HepG2 (cell line): ENCODE data around the gene NAALAD2. TPM values are rescaled to one million over a fixed set of nuclear protein-coding genes. Genes with fewer than 3 reads are reported as not detected.

Source experiments
- ATAC-seq: fragments of 200-7000 bp; cut with Tn5 transposase; 3 replicates; pipeline ENCODE4 v1.9.1; 2020; ENCODE audit warnings: mild to moderate bottlenecking, moderate library complexity
- BruUV-seq: library from RNA; stranded (reverse); fragments of 400-500 nt; replicated peaks from 2 replicates; lab custom pipeline; 2021; lab: Mats Ljungman, UMichigan
- CTCF ChIA-PET: fragments of 300-600 bp; formaldehyde crosslinking; extraction: SDS; loops from one replicate; lab custom pipeline; 2021; ENCODE audit warnings: low total read pairs, inconsistent platforms, low intra/inter-chr PET ratio; lab: Yijun Ruan, JAX
- POLR2A ChIA-PET: fragments of 350-600 bp; sonication (Branson Sonifier 250); formaldehyde crosslinking; loops from one replicate; lab custom pipeline; 2020; ENCODE audit warnings: antibody characterized with exemption, inconsistent platforms; lab: Yijun Ruan, JAX
- DNase-seq: peaks from one replicate; pipeline ENCODE4 v3.0.0-alpha.2; 2015; ENCODE audit warnings: low spot score
- FAIRE-seq: peaks from 3 replicates; lab custom pipeline; 2011; peaks lifted over from hg19 to GRCh38; lab: Jason Lieb, UNC
- H2AFZ ChIP-seq: one replicate; pipeline ENCODE4 v1.6.1; 2011; ENCODE audit warnings: low read length, inconsistent platforms
- H3K27ac ChIP-seq: fragments of 300-600 bp; 3 replicates; pipeline ENCODE4 v1.8.0; 2011; ENCODE audit warnings: mixed run types, mild to moderate bottlenecking, mixed read lengths, low read length, inconsistent platforms; ENCODE audit not compliant: insufficient read depth; ENCODE audit errors: extremely low read length
- H3K27me3 ChIP-seq, 2 experiments: fragments of 200-600 bp in 1 of 2; 2 replicates in 1 of 2; 3 replicates in 1 of 2; pipeline versions ENCODE4 v1.6.0 to v1.8.0; 2011; ENCODE audit warnings: low read length in 2 of 2, mild to moderate bottlenecking in 2 of 2, moderate library complexity in 2 of 2, inconsistent platforms in 1 of 2; ENCODE audit not compliant: insufficient read depth in 2 of 2, control insufficient read depth in 1 of 2
- H3K36me3 ChIP-seq, 2 experiments: fragments of 200-600 bp in 1 of 2; replicated peaks in 1 of 2; 2 replicates in 1 of 2; 3 replicates in 1 of 2; pipeline versions ENCODE4 v1.5.1 to v1.8.0; 2011; ENCODE audit warnings: low read length in 2 of 2, inconsistent platforms in 1 of 2; ENCODE audit not compliant: insufficient read depth in 2 of 2, control insufficient read depth in 1 of 2
- H3K4me1 ChIP-seq: 2 replicates; pipeline ENCODE4 v1.5.1; 2012; ENCODE audit warnings: low read length, inconsistent platforms; ENCODE audit not compliant: insufficient read depth
- H3K4me2 ChIP-seq: 2 replicates; pipeline ENCODE4 v1.6.0; 2011; ENCODE audit warnings: low read depth, low read length, inconsistent platforms
- H3K4me3 ChIP-seq, 3 experiments: fragments of 200-600 bp in 1 of 3; sonication (generic), shearing (Covaris generic) in 1 of 3; replicated peaks in 1 of 3; 2 replicates each; pipeline ENCODE4 v1.5.1; 2011 to 2016; ENCODE audit warnings: low read length in 3 of 3, inconsistent platforms in 2 of 3, low read depth in 2 of 3, mild to moderate bottlenecking in 2 of 3, control low read depth in 1 of 3, mixed read lengths in 1 of 3; ENCODE audit not compliant: insufficient read depth in 1 of 3
- H3K79me2 ChIP-seq: one replicate; pipeline ENCODE4 v1.6.1; 2011; ENCODE audit warnings: low read length, inconsistent platforms; ENCODE audit not compliant: insufficient read depth
- H3K9ac ChIP-seq: 2 replicates; pipeline ENCODE4 v1.6.0; 2011; ENCODE audit warnings: mild to moderate bottlenecking, low read depth, low read length, inconsistent platforms; ENCODE audit not compliant: insufficient read depth
- H3K9me3 ChIP-seq: 2 replicates; pipeline ENCODE4 v1.5.1; 2012; ENCODE audit warnings: mild to moderate bottlenecking, low read length
- H4K20me1 ChIP-seq: 2 replicates; pipeline ENCODE4 v1.6.0; 2011; ENCODE audit warnings: inconsistent platforms, mild to moderate bottlenecking, low read length, moderate library complexity; ENCODE audit not compliant: insufficient read depth
- CCAR2 ChIP-seq: fragments of 200-400 bp; formaldehyde crosslinking; optimal IDR thresholded peaks from 2 replicates; pipeline ENCODE3; 2018; ENCODE audit warnings: low read depth, mild to moderate bottlenecking, low read length, moderate library complexity
- FOXA3 ChIP-seq: IDR thresholded peaks from 2 replicates; pipeline ENCODE4 v1.6.1; 2016; ENCODE audit warnings: missing genetic modification reagents, missing compliant biosample characterization
- HDAC1 ChIP-seq: sonication (generic); formaldehyde crosslinking; IDR thresholded peaks from 2 replicates; pipeline ENCODE4 v1.5.1; 2020; ENCODE audit warnings: mild to moderate bottlenecking, missing genetic modification reagents
- RNF219 ChIP-seq: sonication (generic); formaldehyde crosslinking; IDR thresholded peaks from 2 replicates; pipeline ENCODE4 v1.5.0; 2020; ENCODE audit warnings: mild to moderate bottlenecking, missing genetic modification reagents
- SMARCC2 ChIP-seq: fragments of 450-650 bp; IDR thresholded peaks from 2 replicates; pipeline ENCODE4 v1.6.1; 2017; ENCODE audit warnings: antibody characterized with exemption, mild to moderate bottlenecking
- SYNCRIP ChIP-seq: fragments of 200-400 bp; formaldehyde crosslinking; IDR thresholded peaks from 2 replicates; pipeline ENCODE4 v1.6.1; 2018; ENCODE audit warnings: mild to moderate bottlenecking, low read depth, low read length; ENCODE audit not compliant: insufficient read depth
- TOE1 ChIP-seq: sonication (generic); formaldehyde crosslinking; IDR thresholded peaks from 2 replicates; pipeline ENCODE4 v1.4.0; 2020; ENCODE audit warnings: mild to moderate bottlenecking, missing genetic modification reagents
- ZFY ChIP-seq: sonication (generic); formaldehyde crosslinking; IDR thresholded peaks from 2 replicates; pipeline ENCODE4 v1.4.0; 2020; ENCODE audit warnings: missing genetic modification reagents
- ZKSCAN5 ChIP-seq: sonication (generic); formaldehyde crosslinking; IDR thresholded peaks from 2 replicates; pipeline ENCODE4 v1.5.1; 2020; ENCODE audit warnings: mild to moderate bottlenecking, missing genetic modification reagents
- ZNF563 ChIP-seq: sonication (generic); formaldehyde crosslinking; IDR thresholded peaks from 2 replicates; pipeline ENCODE4 v1.8.0; 2022; ENCODE audit warnings: mild to moderate bottlenecking, moderate library complexity, missing genetic modification reagents
- ZNF569 ChIP-seq: sonication (generic); formaldehyde crosslinking; IDR thresholded peaks from 2 replicates; pipeline ENCODE4 v1.5.0; 2020; ENCODE audit warnings: mild to moderate bottlenecking, missing genetic modification reagents, moderate library complexity, borderline replicate concordance
- ZNF589 ChIP-seq: sonication (generic); formaldehyde crosslinking; conservative IDR thresholded peaks from 2 replicates; pipeline ENCODE4 v1.8.0; 2022; ENCODE audit warnings: mild to moderate bottlenecking, moderate library complexity, missing genetic modification reagents
- ZNF775 ChIP-seq: sonication (generic); formaldehyde crosslinking; IDR thresholded peaks from 2 replicates; pipeline ENCODE4 v1.4.0; 2020; ENCODE audit warnings: missing genetic modification reagents, mild to moderate bottlenecking, moderate library complexity, borderline replicate concordance
- ZSCAN22 ChIP-seq: sonication (generic); formaldehyde crosslinking; IDR thresholded peaks from 2 replicates; pipeline ENCODE4 v1.4.0; 2020; ENCODE audit warnings: mild to moderate bottlenecking, missing genetic modification reagents
- ZXDC ChIP-seq: sonication (generic); formaldehyde crosslinking; IDR thresholded peaks from 2 replicates; pipeline ENCODE4 v1.5.0; 2020; ENCODE audit warnings: mild to moderate bottlenecking, missing genetic modification reagents
- WGBS: methylation state at CpG from one replicate; pipeline ENCODE4 v1.1.6; 2017; ENCODE audit warnings: low lambda C conversion rate; 5-methylcytosine and 5-hydroxymethylcytosine counted together
- in situ Hi-C: cut with HindIII; loops from 2 replicates; pipeline ENCODE4 v1.10.0; 2017; ENCODE audit warnings: low pct_unique_long_range_greater_than_20kb; ENCODE audit not compliant: extremely low pct_ligation_motif_present
- intact Hi-C: fragments of 100-400 bp; cut with micrococcal nuclease; formaldehyde crosslinking; loops from one replicate; pipeline ENCODE4 v1.10.0; 2022; ENCODE audit not compliant: unreplicated experiment
- polyA plus RNA-seq, 8 experiments: library from polyadenylated mRNA; depleted of rRNA in 3 of 8; stranded (reverse) in 7 of 8; unstranded in 1 of 8; fragments of >200 nt; fragmentation: Illumina TruSeq in 4 of 8; extraction: Trizol in 4 of 8; gene quantifications; 2 replicates each; pipeline versions ENCODE4 v1.2.1 to v1.2.3, GENCODE V29; 2011 to 2016; ENCODE audit warnings: low read depth in 4 of 8, missing spikeins in 1 of 8, mixed read lengths in 1 of 8; ENCODE audit not compliant: insufficient read depth in 1 of 8
- total RNA-seq, 5 experiments: library from RNA; depleted of rRNA; stranded (reverse); fragments of >200 nt; fragmentation: Illumina TruSeq; extraction: Trizol; gene quantifications; 2 replicates each; pipeline ENCODE4 v1.2.3, GENCODE V29; 2016; ENCODE audit warnings: low read depth in 1 of 5
- TF ChIP-seq, protein P1 (sequence below): fragments of 450-650 bp; IDR thresholded peaks from 2 replicates; pipeline ENCODE4 v1.6.1; 2017

The NAALAD2 gene
- total and polyA plus RNA-seq, 2 of the 13 experiments (the other 11 are each of a cell fraction or from before 2014, with no cell fraction given), result 8.0 to 8.9 TPM

DNA sequence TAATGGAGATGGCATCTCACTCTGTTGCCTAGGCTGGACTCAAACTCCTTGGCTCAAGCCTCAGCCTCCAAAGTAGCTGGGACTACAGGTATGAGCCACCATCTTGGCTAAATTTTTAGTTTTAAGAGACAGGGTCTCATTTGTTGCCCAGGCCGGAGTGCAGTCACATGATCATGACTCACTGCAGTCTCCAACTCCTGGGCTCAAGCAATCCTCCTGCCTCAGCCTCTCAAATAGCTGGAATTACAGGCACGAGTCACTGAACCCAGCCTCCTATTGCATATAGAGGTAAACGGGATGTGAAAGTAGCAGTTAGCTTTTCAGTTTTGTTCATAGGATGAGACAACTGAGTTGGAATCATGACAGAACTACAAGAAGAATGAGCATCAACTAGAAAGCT lies 9.5 kb upstream of the NAALAD2 start:
- Histone ChIP-seq H4K20me1 (no peaks in the 10 kb centered on the region), H3K79me2 (no peaks in the 10 kb centered on the region), H3K4me1 (no peaks in the 10 kb centered on the region), H3K27me3 (no peaks in the 10 kb centered on the region), H3K9me3 (no peaks in the 10 kb centered on the region), H2AFZ (no peak overlapping the region), H3K27ac (no peak overlapping the region), H3K9ac (no peak overlapping the region), H3K4me3 (no peak overlapping the region), H3K36me3 (no peaks in the 10 kb centered on the region), H3K4me2 (no peak overlapping the region)
- POLR2A ChIA-PET, result no interaction called here
- intact Hi-C loops, result no loop called here
- BruUV-seq, result no TSS peak
- CTCF ChIA-PET, result no interaction called here
- in situ Hi-C loops, result no loop called here
- ATAC-seq, result no peak
- WGBS, result 3% methylated on average over 3 of the region's 3 CpGs
- DNase-seq, result no peak
- FAIRE-seq, result no peak
- no peak for TF ChIP-seq SYNCRIP
- no peak for TF ChIP-seq ZKSCAN5 (CRISPR knock-in tag)
- no peak for TF ChIP-seq ZNF569 (CRISPR knock-in tag)
- no peak for TF ChIP-seq ZNF589 (CRISPR knock-in tag)
- TF ChIP-seq ZNF775, result no peak
- TF ChIP-seq TOE1 (CRISPR knock-in tag), result no peak
- TF ChIP-seq, protein P1, sequence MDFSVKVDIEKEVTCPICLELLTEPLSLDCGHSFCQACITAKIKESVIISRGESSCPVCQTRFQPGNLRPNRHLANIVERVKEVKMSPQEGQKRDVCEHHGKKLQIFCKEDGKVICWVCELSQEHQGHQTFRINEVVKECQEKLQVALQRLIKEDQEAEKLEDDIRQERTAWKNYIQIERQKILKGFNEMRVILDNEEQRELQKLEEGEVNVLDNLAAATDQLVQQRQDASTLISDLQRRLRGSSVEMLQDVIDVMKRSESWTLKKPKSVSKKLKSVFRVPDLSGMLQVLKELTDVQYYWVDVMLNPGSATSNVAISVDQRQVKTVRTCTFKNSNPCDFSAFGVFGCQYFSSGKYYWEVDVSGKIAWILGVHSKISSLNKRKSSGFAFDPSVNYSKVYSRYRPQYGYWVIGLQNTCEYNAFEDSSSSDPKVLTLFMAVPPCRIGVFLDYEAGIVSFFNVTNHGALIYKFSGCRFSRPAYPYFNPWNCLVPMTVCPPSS, result no peak
- no peak for TF ChIP-seq HDAC1 (CRISPR knock-in tag)
- no peak for TF ChIP-seq ZXDC (CRISPR knock-in tag)
- no peak for TF ChIP-seq FOXA3 (CRISPR knock-in tag)
- no peak for TF ChIP-seq ZSCAN22
- TF ChIP-seq RNF219, result no peak
- TF ChIP-seq ZFY (CRISPR knock-in tag), result no peak
- no peak for TF ChIP-seq CCAR2
- no peak for TF ChIP-seq SMARCC2
- no peak for TF ChIP-seq ZNF563 (CRISPR knock-in tag)
